HG03378 (cell line): ENCODE data around the gene ZNF764.
"Not testable (repeated sequence)": the region's sequence is repeated elsewhere in the genome, so short reads cannot be mapped to it uniquely, and the experiment has no call there.

ENCODE experiments used
- ATAC-seq: cut with Tn5 transposase; IDR thresholded peaks from one replicate; pipeline ENCODE4 v1.9.1; 2021; ENCODE audit warnings: mild to moderate bottlenecking, moderate library complexity; ENCODE audit not compliant: unreplicated experiment

ZNF764 gene

GRCh38 chr16:30551781-30552180, 6.4 kb downstream of the ZNF764 start:
- ATAC-seq, result no peak

GRCh38 chr16:30548416-30549253, 9.5 kb downstream of the ZNF764 start:
- no peak for ATAC-seq

DNA sequence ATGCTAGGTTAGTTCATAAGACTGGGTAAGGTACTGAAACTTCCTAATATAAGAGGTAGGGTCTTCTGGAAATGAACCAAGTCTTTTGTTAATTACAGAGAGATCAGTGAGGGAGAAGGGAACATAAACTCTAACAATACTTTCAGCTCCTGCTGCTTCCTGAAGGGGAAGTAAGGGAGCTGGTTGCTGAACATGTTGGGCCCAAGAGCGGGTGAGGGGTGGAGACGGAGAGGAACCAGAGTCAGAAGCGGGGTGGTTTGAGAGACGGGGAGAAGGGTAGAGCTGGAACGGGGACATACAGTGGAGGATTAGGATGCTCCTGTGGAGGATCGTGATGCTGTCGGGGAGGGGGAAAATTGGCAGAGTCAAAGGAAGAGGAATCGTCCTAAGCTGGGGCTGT, 12.1 kb downstream of the ZNF764 start:
- ATAC-seq, result no peak

- no peak for ATAC-seq
Observed at GRCh38 chr16:30543067-30543466, 15.1 kb downstream of the ZNF764 start.

DNA sequence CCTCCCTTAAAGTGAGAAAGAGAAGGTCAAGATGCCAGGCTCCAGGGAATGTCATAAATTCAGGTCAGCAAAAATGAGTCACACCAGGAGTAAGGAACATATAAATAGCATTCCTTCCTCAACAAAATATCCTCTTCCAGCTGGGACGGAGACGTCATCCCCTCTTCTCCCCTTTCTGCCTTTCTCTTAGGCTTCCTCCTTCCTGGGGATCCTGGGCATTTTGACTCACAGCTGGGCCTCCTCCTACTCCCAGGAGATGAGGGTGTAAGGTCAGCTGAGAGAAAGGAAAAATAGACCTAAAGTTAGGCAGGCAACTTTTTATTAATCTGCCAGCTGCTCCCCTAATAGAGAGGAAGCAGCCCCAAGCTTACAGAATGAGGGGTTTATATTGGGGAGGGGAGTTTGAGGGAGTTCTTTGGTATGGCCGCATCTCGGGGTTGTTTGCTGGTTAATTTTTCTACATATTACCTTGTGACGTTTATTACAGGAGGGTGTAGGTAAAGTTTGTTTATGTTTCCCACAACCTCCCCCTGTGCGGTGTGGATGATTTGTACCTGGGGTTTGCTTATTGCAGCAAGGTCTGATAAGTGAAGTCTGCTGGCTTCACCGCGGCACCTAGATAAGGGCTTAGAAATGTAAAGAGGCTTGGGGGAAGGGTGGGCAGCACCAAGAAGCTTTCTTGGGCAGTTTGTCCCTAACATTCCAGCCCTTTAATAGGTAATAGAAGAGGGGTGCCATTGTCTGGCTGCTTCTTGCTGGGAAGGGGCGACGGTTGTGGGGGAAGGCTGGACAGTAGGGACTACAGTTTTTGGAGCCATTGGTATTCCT, 16.5 kb downstream of the ZNF764 start:
- ATAC-seq, result no peak

DNA sequence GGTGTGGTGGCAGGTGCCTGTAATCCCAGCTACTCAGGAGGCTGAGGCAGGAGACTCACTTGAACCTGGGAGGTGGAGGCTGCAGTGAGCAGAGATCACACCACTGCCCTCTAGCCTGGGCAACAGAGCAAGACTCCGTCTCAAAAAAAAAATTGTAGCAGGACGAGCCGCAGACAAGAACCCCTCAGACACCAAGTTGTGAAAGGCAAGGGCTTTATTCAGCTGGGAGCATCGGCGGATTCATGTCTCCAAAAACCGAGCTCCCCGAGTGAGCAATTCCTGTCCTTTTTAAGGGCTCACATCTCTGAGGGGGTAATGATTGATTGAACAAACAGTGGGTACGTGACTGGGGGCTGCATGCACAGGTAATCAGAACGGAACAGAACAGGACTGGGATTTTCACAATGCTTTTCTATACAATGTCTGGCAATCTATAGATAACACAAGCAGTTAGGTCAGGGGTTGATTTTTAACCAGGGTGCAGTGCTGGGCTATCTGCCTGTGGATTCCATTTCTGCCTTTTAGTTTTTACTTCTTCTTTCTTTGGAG, 17.2 kb downstream of the ZNF764 start:
- ATAC-seq, result not testable (repeated sequence)

DNA sequence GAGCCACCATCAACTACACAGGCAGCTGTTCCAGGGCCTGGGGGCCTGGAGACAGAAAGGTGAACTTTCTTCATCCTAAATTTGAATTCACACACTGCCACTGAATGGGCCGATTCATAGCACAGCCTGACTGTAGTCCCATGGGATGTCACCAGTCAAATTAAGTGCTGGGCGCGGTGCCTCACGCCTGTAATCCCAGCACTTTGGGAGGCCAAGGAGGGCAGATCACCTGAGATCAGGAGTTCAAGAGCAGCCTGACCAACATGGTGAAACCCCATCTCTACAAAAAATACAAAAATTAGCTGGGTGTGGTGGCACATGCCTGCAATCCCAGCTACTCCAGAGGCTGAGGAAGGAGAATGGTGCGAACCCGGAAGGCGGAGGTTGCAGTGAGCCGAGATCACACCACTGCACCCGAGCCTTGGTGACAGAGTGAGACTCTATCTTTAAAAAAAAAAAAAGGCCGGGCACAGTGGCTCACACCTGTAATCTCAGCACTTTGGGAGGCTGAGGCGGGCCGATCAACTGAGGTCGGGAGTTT, 18.1 kb downstream of the ZNF764 start:
- not testable (repeated sequence) for ATAC-seq

GRCh38 chr16:30539000-30539964, 18.9 kb downstream of the ZNF764 start:
- ATAC-seq, result no peak

DNA sequence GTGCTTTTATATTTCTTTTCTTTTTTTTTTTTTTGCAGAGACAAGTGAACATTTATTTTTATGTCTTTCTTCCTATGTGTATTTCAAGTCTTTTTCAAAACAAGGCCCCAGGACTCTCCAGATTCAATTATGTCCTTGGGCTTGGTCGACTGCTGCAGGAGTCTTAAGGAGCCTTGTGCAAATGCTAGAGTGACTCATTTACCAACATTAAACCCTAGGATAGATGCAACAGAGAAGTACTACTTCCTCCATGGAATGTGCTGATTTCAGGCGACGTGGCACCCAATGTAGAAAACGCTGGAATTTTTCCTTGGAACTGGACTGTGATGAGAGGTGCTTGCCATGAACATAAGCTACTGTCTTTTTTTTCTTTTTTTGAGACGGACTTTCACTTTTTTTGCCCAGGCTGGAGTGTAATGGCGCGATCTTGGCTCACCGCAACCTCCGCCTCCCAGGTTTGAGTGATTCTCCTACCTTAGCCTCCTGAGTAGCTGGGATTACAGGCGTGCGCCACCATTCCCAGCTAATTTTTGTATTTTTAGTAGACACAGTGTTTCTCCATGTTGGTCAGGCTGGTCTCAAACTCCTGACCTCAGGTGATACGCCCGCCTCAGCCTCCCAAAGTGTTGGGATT, 21.7 kb downstream of the ZNF764 start:
- ATAC-seq, result not testable (repeated sequence)

GRCh38 chr16:30535777-30536190, 22.4 kb downstream of the ZNF764 start:
- ATAC-seq, result no peak

GRCh38 chr16:30535106-30535776, 22.9 kb downstream of the ZNF764 start:
- ATAC-seq, result peak; percentile 8

DNA sequence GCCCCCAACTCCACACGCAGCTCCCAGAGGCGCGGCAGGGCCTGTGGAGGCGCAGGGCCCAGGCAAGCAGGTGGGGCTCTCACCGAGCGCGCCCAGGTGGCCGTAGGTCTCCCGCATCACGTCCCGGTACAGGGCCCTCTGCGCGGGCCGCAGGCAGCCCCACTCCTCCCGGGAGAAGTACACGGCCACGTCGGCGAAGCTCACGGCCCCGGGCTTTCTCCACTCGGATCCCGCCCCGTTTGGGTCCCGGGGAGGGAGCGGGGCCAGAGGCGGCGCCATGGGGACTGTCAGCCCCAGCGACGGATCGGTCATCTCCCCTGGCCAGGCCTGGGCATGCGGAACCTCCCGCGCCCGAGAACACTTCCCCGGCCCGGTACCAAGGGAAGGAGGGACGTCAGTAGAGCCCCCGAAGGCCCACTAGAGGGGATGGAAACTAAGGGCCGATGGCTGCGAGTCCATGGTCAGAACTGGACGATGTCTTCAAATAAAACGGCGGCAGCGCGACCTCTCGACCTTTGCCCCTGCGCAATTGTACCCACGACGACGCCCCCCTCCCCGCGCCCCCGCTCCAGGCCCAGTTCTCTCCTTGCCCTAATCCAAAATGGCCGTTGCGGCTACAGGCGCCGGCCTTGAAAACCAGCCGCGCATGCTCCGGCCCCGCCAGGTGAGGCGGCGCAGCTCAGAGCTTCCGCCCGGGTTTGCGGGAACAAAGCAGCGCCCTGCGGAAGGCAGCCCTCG, 23.6 kb downstream of the ZNF764 start, which contains the start of gene ZNF747:
ZNF747 (minus strand) TSS at position 491 of the 738 bp plus-strand sequence; CDS start at position 312, 179 bp downstream.
- peak; percentile 49 for ATAC-seq

GRCh38 chr16:30533748-30534367, 24.3 kb downstream of the ZNF764 start:
- peak; percentile 17 for ATAC-seq

DNA sequence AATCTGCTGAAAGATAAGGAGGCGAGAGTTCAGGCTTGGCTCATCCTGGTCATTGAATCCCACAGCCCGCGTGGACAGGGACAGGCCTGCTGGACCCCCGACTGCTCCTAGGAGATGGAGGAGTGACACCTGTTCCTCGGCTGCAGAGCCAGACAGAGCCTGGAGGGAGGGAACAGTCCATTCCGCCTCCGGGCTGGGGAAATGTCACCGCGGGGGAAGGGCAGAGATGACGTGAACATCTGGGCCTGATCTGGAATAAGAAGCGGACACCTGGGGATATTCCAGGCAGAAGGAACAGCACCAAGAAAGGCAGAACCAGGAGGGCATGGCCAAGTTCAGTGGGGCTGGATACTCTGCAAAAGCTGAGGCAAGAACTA, 25.0 kb downstream of the ZNF764 start:
- ATAC-seq, result no peak

DNA sequence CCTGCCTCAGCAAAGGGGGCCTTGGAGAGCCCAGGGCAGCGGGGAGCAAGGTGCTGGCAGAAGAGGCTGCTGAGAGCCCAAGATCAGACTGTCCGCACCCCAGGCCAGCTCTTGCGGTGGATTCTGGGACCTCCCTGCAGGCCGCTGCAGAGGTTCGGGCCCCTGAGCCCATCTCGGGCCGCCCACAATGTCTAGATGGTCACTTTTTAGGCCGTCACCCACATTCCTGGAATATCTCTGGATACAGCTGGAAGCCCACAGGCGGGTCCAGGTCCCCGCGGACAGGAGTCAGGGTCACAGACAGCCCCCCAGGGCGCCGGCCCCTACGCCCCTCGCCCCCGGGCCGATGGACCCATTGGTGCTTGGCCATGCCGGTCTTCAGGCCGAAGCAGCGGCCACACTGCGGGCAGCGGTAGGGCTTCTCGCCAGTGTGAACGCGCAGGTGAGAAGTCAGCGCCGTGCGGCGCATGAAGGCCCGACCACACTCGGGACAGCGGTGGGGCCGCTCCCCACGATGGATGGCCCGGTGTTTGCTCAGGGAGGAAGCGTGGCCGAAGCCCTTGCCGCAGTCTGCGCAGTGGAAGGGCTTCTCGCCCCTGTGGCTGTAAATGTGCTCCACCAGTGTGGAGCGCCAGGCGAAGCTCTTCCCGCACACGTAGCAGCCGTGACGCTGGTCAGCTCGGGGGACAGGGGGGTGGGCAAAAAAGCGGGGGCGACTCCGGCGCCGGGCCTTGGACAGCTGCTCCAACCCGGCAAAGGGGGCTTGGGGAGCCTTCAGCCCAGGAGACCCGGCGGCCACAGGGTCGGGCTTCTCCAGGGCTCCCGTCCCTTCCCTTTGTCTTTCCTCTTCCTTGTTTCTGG, 25.7 kb downstream of the ZNF764 start:
- ATAC-seq, result no peak

DNA sequence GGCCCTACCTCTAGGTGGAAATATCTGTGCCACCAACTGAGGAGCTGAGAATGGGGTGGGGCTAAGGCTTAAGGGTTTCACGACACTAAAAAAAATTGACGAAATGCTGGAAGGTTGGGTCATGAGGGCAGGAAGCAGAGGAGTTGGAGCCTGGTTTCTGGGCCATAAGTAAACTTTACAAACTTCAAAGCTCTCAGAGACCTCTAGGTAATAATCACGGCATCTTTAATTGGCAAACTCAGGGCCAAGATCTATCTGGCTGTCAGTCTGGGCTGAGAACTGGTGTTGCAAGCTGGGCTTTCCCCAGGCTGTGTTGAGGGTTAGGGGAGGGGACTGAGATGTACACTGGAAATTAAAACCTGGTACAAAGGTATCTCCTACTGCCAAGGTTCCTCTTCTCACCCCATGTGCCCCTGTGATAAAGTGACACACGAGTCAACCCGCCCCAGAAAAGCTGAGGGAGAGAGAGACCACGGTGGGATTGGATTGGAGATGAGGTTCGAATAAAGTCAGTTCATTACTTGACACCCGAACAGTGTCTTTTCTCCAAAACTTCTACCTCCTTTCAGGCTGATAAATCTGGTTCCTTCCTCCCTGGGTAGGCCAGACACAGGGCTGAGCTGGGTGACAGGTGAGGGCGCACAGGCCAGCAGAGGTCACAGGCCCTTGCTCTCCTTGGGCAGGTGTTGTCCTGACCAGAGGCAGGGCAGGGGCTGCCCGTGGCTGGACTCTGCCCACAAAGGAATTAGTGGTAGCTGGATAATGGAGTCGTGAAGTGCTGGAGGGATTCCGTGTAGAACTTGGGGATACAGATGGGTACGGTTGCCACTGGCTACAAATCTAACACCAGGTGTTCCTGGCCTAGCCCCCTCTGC, 27.8 kb downstream of the ZNF764 start:
- no peak for ATAC-seq
